Panc1 (cell line): Measurements from ENCODE around the gene ZNF892.

Experiments
- CTCF ChIP-seq: fragments of 450-650 bp; IDR thresholded peaks from 2 replicates; pipeline ENCODE4 v1.5.1; 2017; ENCODE audit warnings: mild to moderate bottlenecking
- POLR2AphosphoS5 ChIP-seq: IDR thresholded peaks from 2 replicates; pipeline ENCODE4 v1.6.1; 2012; ENCODE audit warnings: mild to moderate bottlenecking, low read depth, low read length, moderate library complexity
- REST ChIP-seq, 2 experiments: IDR thresholded peaks; 2 replicates each; pipeline ENCODE4 v1.6.1; 2011 to 2012; ENCODE audit warnings: low read depth in 2 of 2, control low read depth in 1 of 2, low read length in 1 of 2, mild to moderate bottlenecking in 1 of 2, moderate library complexity in 1 of 2; ENCODE audit not compliant: insufficient read depth in 1 of 2
- SIN3A ChIP-seq: IDR thresholded peaks from 2 replicates; pipeline ENCODE4 v1.6.1; 2012; ENCODE audit warnings: low read depth, mild to moderate bottlenecking, low read length, moderate library complexity, borderline replicate concordance; ENCODE audit not compliant: insufficient read depth
- TCF7L2 ChIP-seq: IDR thresholded peaks from 2 replicates; pipeline ENCODE4 v1.6.1; 2011; ENCODE audit warnings: mild to moderate bottlenecking, low read depth, low read length, inconsistent platforms

- TF ChIP-seq CTCF = no peak
- no peak for TF ChIP-seq REST (IDR thresholded peaks at IDR 0.05; ENCODE audit: insufficient read depth in 1 of 2, low read depth in 2 of 2, low read length in 1 of 2)
- TF ChIP-seq POLR2AphosphoS5 = no peak
- TF ChIP-seq SIN3A = no peak
- TF ChIP-seq TCF7L2 = no peak
Measured at GRCh38 chr2:95215018-95215612, 7.8 kb downstream of the ZNF892 start.
